ENCODE measurements around the gene GFAP. TPM values are rescaled to one million over a fixed set of nuclear protein-coding genes. Genes with fewer than 3 reads are reported as not detected.

Gene GFAP
- total RNA-seq, 4 donors from 2014 or later: 2.4 to 15.3 (median 5.2) TPM

- TF ChIP-seq, protein P1, sequence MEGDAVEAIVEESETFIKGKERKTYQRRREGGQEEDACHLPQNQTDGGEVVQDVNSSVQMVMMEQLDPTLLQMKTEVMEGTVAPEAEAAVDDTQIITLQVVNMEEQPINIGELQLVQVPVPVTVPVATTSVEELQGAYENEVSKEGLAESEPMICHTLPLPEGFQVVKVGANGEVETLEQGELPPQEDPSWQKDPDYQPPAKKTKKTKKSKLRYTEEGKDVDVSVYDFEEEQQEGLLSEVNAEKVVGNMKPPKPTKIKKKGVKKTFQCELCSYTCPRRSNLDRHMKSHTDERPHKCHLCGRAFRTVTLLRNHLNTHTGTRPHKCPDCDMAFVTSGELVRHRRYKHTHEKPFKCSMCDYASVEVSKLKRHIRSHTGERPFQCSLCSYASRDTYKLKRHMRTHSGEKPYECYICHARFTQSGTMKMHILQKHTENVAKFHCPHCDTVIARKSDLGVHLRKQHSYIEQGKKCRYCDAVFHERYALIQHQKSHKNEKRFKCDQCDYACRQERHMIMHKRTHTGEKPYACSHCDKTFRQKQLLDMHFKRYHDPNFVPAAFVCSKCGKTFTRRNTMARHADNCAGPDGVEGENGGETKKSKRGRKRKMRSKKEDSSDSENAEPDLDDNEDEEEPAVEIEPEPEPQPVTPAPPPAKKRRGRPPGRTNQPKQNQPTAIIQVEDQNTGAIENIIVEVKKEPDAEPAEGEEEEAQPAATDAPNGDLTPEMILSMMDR (IDR thresholded peaks at IDR 0.05; ENCODE audit: low read depth): no peak
These were observed 3.9 kb downstream of the GFAP start for GRCh38 chr17:44911133-44912001.

DNA sequence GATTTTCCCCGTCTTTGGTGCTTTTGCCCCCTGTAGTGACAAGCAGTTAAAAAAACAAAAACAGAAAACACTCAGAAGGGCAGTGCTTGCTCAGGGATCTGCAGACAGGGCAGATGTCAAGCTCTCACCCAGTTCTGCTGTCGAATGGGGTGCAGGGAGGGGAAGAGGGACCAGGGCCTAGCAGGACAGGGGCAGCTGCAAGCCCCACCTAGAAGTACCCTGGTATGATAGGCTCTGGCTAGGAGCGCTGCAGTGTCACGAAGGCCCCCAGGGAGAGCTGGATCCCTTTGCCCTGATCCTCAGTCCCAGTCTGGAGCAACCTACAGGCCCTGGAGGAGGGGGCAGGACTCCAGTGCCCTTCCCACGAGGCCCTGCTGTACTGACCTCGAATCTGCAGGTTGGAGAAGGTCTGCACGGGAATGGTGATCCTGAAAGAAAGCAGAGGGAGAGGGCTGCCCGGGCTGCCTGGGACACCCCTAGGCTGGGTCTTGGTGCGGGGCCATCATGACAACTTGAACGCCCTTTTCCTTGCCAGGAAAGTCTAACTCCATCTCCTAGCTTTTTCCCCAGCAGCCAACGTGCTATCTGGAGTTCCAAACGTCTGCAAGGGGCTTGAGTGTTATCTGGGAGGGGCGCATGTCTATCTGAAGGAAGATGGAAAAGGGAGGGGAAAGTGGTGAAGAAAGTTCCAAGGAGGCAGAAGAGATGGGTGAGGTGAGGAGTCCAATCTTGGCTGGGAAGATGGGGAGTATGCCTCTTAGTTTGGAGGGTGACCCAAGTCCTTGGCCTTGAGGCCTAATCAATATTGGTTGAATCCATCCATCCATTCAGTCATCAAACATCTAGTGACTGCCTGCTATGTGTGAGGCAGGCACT, 4.8 kb downstream of the GFAP start:
- TF ChIP-seq, protein P1 (IDR thresholded peaks at IDR 0.05; ENCODE audit: low read depth): no peak

DNA sequence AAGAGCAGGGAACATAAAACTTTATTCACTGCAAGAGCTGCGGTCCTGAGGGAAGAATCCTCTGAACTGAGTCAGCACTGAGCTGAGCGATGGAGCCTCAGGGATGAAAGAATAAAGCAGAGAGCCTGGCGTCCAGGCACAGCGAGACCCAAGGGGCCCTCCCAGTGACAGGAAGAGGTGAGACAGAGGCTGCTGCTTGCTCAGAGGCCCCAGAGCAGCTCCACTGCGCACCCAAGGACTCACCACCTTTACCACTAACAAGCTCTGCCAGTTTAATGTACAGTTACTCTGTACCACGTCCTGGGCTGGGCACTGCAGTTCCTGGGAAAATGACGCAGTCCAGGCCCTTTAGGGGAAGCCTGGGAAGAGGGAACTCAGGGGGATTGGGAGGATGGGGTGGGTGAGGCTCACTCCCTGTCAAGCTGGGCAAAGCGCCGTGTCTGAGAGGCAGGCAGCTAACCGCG, 5.6 kb downstream of the GFAP start:
- TF ChIP-seq, protein P1 (IDR thresholded peaks at IDR 0.05; ENCODE audit: low read depth): no peak

DNA sequence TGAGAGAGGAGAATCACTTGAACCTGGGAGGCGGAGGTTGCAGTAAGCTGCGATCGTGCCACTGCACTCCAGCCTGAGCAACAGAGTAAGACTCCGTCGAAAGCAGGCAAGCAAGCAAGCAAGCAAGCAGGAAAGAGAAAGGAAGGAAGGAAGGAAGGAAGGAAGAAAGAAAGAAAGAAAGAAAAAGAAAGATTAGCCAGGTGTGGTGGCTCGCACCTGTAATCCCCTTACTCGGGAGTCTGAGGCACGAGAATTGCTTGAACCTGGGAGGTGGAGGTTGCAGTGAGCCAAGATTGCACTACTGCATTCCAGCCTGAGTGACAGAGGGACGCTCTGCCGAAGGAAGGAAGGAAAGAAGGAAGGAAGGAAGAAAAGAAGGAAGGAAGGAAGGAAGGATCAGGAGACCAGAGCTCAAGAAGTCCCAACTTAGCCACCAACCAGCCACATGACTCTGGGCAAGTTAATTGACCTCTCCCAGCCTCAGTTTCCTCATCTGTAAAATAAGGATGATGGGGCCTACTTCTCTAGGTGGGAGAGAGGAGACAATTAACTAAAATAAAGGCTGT, 6.5 kb downstream of the GFAP start:
- TF ChIP-seq, protein P1 (IDR thresholded peaks at IDR 0.05; ENCODE audit: low read depth): no peak

DNA sequence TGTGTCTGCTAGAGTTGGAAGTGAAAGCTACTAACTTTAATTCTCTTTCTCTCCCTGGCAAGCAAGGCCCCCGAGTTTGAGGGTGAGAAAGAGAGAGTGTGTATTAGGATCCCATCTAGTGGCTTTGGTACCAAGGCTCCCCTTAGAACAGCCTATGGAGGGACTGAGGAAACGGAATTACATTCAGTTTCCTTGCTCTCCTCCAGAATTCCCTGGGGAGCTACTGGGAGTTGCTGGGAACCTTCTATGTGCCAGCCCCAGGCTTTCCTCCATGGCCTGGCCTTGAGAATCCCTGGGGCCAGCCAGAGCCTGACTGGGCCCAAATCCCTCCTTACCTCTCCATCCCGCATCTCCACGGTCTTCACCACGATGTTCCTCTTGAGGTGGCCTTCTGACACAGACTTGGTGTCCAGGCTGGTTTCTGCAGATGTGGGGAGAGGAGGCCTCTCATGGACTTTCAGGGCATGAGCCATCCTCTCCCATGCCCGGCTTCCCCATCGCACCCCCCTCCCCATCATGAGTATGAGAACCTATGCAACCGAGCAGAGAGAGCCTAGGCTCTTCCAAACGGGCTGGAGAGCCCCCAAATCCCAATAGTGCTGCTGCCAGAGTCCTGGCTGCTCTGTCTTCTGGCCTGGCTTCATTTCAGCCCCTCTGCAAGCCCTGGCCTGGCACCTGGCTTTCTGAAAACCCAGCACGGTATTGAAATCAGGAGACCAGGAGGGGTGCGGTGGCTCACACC, 7.4 kb downstream of the GFAP start:
- TF ChIP-seq, protein P1 (IDR thresholded peaks at IDR 0.05; ENCODE audit: low read depth): no peak

DNA sequence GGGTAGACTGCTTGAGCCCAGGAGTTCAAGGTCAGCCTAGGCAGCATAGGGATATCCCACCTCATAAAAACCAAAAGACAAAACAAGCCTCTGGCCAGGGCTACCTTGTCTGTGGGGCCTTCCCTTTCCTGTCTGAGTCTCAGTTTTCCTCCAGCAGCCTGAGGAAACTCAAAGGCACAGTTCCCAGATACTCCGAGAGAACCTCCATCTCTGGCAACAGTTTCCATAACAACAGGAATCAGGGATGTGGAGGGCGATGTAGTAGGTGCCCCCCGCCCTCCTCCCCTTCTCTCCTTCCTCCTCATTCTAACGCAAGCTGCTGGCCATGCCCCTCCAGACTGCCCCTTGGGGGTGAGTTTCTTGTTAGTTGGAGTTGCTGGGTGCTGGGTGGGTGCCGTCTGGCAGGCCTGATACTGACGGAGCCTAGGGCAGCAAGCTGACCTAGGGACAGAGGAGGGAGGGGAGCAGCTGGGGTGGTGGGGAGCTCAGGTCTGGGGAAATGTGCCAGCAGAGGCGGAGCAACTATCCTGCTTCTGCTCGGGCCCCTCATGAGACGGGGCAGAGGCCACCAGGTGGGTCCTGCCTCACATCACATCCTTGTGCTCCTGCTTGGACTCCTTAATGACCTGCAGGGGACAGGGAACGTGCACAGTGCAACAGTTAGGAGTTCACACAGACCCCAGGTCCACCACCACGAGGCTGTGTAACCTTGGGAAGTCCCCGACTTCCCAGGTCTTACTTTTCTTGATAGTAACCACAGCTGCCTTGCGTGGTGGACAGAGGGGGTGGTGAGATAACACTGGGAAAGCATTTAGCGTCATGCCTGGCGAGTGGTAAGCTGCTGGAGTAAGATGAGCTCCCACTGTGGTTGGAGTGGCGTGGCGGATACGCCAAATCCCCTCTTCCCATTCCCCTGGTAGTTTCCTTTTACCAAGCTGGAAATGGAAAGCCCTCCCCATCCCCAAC, 8.3 kb downstream of the GFAP start:
- TF ChIP-seq, protein P1 (IDR thresholded peaks at IDR 0.05; ENCODE audit: low read depth): no peak

Measured in subcutaneous adipose tissue (tissue), 4 donors.